Activated T-cell treated with anti-CD3 and anti-CD28 coated beads for 4 hours (primary cell): ENCODE results near the gene PPIH.
A peak's percentile ranks its signal among the peaks of the same experiment; 100 is the strongest.
"Not testable (repeated sequence)": the region's sequence is repeated elsewhere in the genome, so short reads cannot be mapped to it uniquely, and the experiment has no call there.

Source experiments
- DNase-seq: peaks from one replicate; pipeline ENCODE4 v3.0.0-alpha.2; 2020

Gene PPIH

DNA sequence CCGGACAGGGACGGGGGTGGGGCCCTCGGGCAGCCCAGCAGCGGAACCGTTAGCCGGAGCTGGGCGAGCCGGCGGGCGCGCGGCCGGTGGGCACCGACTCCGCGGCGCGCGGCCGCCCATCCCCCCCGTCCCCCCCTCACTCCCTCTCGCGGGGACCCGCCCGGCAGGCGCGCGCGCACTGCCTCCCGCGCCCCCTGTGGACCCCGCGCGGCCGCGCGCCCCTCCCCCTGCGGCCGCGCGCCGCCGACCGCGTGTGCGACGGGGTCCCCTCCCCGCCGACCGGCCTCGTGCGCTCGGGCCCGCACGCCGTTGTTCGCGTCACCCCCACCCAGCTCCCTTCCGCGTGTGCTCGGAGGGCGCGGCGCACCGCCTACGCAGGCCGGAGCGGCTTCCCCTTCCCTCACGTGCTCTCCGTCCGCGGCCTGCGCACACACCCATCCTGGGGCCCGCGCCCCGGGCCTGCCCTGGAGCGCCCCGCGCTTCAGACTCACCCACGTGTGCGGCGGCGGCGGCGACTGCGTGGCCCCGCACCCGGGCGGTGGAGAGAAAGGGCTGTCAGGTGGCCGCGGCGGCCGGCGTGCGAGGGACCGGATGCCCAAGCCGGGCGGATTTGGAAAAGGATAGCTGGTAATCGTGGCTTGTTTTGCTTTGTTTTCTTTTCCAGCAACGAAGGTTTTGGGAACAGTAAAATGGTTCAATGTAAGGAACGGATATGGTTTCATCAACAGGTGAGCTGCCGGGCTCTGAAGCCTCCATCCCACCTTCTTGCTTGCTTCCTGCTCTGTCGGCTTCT is 24.7 kb downstream of the PPIH start:
- peak; percentile 28 for DNase-seq

GRCh38 chr1:42684139-42684538 is 25.9 kb downstream of the PPIH start:
- no peak for DNase-seq

- no peak for DNase-seq
Observed at GRCh38 chr1:42686418-42686817, 28.2 kb downstream of the PPIH start.

- no peak for DNase-seq
Observed at GRCh38 chr1:42689912-42690311, 31.7 kb downstream of the PPIH start.

GRCh38 chr1:42690477-42691156 is 32.4 kb downstream of the PPIH start:
- DNase-seq, result no peak

DNA sequence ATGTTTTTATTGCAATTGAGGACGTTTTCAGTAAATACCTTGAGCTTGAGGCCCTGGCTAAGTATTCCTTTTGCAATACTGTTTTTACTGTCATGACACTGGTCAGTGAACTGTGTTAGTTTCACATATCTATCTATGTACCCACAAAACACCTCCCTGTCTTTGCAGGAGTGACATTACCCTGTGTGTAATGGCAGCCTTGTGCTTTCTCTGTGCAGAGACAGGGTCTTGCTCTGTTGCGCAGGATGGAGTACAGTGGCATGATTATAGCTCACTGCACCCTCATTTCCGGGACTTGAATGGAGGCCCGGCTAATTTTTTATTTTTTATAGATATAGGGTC is 32.9 kb downstream of the PPIH start:
- DNase-seq, result no peak

GRCh38 chr1:42692461-42692860 is 34.2 kb downstream of the PPIH start:
- DNase-seq, result no peak

GRCh38 chr1:42692911-42693310 is 34.7 kb downstream of the PPIH start:
- no peak for DNase-seq

DNA sequence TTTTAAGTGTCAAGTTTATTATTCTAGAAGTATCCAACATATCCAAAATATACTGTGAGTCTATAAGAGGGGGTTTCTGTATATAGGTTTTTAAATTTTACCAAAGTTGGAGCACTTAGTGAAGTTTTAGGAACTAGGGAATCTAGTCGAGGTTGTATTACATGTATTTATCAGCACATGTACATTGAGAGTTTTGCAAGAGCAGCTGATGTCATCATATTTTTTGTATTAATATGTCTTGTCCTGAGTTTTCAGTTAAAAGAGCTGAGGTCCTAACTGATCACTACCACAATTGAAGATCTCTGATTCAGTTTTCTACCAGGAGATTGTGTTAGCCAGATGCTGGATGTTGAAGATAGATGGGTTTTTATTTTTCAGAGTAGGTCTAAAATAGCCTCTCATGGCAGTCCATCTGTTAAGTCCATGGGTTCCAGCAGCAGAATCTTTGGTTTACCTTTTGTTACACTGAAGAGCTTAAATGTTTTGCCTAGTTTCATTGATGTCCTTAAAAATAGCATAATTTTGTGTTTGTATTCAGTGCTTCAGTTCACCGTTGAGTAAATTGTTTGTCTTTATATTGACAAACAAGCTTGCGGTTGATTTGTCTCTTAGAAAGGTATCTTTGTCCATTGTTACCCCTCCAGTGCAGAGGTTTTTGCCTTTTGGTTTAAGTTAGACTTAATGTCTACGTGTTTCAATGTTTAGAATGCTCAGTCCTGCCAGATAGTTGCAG is 40.0 kb downstream of the PPIH start:
- no peak for DNase-seq

DNA sequence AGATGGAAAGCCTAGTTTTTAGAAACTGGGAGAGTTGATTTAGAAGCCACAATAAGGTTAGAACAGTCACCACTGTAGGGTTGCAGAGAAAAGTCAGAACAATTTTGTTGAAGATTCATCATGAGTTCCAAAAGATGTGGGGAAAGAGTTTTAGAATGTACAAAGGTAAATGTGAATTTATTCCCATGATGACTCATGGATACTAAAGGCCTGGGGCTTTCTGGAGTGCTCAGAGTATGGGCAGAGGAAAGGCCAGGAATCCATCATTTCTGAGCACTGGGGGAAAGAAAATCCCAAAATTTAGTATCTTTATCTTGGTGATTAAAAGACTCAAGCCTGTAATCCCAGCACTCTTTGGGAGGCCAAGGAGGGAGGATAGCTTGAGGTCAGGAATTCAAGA is 41.8 kb downstream of the PPIH start:
- no peak for DNase-seq

DNA sequence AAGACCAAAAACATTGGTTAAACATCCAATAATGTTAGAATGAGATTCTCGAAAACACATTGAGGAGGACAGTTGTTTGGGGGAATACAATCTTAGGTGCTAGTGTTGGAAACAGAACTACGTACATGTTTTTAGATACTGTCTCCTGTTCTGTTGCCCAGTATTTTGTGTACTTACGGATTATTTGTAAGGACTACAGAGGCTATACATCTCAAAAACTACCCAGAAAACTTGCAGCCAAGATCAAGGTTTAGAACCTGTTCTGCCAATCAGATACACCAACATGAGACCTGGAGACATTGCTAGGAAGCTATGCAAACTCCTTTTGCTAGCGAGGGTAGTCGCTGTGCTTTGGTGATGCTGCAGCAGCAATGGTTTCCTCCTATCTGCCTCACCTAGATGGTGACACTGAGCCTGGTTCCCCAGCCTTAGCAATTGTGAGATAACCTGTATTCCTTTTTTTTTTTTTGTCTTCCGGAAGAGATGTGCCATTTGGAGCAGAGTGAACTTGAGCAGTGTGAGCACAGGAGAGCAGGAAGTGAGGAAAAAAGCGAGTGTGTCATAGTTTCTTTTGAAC is 45.8 kb downstream of the PPIH start:
- no peak for DNase-seq

- not testable (repeated sequence) for DNase-seq
Observed at GRCh38 chr1:42712808-42713207, 54.6 kb downstream of the PPIH start.

DNA sequence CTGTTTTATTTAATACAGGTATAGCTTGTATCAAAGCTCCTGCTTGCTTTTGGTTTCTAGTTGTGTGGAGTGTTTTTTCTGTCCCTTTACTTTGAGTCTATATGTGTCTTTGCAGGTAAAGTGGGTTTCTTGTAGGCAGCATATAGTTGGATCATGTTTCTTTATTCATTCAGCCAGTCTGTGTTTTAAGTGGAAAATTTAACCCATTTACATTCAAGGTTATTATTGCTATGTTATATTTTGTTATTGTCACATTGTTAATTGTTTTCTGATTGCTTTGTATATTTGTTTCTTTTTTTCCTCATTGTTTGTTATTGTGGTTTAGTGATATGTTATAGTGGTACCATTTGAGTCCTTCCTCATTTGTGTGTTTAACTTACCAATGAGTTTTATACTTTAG is 55.1 kb downstream of the PPIH start:
- DNase-seq, result no peak

GRCh38 chr1:42714441-42714840 is 56.2 kb downstream of the PPIH start:
- not testable (repeated sequence) for DNase-seq

DNA sequence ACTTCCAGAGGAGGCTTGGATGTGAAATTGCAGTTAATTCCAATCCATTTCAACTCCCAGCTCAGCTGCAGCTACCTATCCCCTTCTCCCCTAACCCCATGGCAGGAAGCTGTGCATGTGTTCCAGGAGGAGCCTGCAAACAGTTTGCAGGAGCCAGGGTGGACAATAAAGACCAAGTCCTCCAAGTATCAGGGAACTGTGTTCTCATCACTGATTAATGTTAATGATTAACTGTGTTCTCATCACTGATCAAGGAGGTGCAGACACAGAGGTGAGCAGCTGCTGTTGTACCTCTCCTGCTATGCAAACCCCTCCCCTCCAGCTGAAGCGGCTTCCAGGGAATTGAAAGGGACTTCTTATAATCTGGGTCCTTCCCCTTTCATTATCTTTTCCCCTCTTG is 62.6 kb downstream of the PPIH start:
- no peak for DNase-seq

- no peak for DNase-seq
Observed at GRCh38 chr1:42721926-42722325, 63.7 kb downstream of the PPIH start.

DNA sequence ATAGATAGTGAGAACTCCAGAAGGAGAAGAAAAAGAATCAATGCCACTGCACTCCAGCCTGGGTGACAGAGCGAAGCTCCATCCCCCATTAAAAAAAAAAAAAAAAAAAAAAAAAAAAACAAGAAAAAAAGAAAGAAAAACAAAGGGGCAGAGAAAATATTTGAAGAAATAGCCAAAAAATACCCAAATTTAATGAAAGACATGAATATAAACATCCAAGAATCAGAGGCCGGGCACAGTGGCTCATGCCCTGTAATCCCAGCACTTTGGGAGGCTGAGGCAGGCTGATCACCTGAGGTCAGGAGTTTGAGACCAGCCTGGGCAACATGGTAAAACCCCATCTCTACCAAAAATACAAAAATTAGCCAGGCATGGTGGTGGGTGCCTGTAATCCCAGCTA is 64.2 kb downstream of the PPIH start:
- not testable (repeated sequence) for DNase-seq

GRCh38 chr1:42723511-42723910 is 65.3 kb downstream of the PPIH start:
- DNase-seq, result no peak

- DNase-seq, result not testable (repeated sequence)
Observed at GRCh38 chr1:42725820-42726219, 67.6 kb downstream of the PPIH start.
